ENCODE results near the gene USP20. TPM values are rescaled to one million over a fixed set of nuclear protein-coding genes. Genes with fewer than 3 reads are reported as not detected.

Gene USP20
- total RNA-seq, 3 donors from 2014 or later (not counting 1 experiment from before 2014, with no cell fraction given) = 66.8 to 86.1 (median 80.3) TPM

DNA sequence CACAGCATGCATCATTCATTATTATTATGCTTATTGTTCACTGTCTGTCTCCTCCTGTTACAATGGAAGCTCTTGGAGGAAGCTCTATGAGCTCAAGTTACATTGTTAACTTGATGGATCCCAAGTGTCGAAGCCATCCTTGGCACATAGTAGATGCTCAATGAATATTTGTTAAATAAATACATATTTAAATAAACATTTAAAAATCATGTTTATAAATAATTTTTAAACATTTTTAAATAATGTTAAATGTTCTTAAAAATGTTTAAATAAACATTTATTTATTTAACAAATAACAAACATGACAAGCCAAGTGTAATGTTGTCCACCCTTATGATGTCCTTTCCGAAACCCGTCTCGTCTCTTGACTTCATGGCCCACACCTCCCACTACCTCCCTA is 69.5 kb downstream of the USP20 start:
- no peak for DNase-seq
- no peak overlapping the region for H3K4me3 ChIP-seq (ENCODE audit: low read length)
- no peak overlapping the region for H3K4me3 Mint-ChIP-seq
- ATAC-seq = no peak
- H3K36me3 ChIP-seq (ENCODE audit: control insufficient read depth, insufficient read depth, low read length) = peaks cover 71% of the 10 kb centered on the region
- no peaks in the 10 kb centered on the region for H3K9me3 Mint-ChIP-seq
- intact Hi-C loops (cut with micrococcal nuclease) = no loop called here
- no peaks in the 10 kb centered on the region for H3K27me3 ChIP-seq (ENCODE audit: control insufficient read depth, insufficient read depth, low read length)
- WGBS (ENCODE audit: insufficient coverage) = 100% methylated on average over 3 of the region's 4 CpGs
- TF ChIP-seq, protein P1, sequence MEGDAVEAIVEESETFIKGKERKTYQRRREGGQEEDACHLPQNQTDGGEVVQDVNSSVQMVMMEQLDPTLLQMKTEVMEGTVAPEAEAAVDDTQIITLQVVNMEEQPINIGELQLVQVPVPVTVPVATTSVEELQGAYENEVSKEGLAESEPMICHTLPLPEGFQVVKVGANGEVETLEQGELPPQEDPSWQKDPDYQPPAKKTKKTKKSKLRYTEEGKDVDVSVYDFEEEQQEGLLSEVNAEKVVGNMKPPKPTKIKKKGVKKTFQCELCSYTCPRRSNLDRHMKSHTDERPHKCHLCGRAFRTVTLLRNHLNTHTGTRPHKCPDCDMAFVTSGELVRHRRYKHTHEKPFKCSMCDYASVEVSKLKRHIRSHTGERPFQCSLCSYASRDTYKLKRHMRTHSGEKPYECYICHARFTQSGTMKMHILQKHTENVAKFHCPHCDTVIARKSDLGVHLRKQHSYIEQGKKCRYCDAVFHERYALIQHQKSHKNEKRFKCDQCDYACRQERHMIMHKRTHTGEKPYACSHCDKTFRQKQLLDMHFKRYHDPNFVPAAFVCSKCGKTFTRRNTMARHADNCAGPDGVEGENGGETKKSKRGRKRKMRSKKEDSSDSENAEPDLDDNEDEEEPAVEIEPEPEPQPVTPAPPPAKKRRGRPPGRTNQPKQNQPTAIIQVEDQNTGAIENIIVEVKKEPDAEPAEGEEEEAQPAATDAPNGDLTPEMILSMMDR (IDR thresholded peaks at IDR 0.05) = no peak
- no peaks in the 10 kb centered on the region for H3K4me1 ChIP-seq (ENCODE audit: control insufficient read depth, insufficient read depth, low read length)
- no peaks in the 10 kb centered on the region for H3K9me3 ChIP-seq (ENCODE audit: control insufficient read depth, insufficient read depth, low read length)
- no peaks in the 10 kb centered on the region for H3K27me3 Mint-ChIP-seq (ENCODE audit: low read depth in 2 of 2)
- H3K36me3 Mint-ChIP-seq = peaks cover 22% of the 10 kb centered on the region
- H3K27ac Mint-ChIP-seq = peak overlapping the region; percentile 18 to 44
- peaks cover 0 to 5% of the 10 kb centered on the region in 2 donors for H3K4me1 Mint-ChIP-seq
- no peak overlapping the region for H3K27ac ChIP-seq (ENCODE audit: low read length)

GRCh38 chr9:129906298-129906697 is 71.0 kb downstream of the USP20 start:
- Mint-ChIP-seq H3K9me3 (no peaks in the 10 kb centered on the region), H3K27me3 (ENCODE audit: low read depth in 2 of 2) (no peaks in the 10 kb centered on the region), H3K27ac (peak overlapping the region; percentile 39 to 60), H3K36me3 (peaks cover 22% of the 10 kb centered on the region), H3K4me1 (peaks cover 7 to 13% of the 10 kb centered on the region in 2 donors), H3K4me3 (no peak overlapping the region)
- no peak overlapping the region for H3K27ac ChIP-seq (ENCODE audit: low read length)
- DNase-seq (no peak), ATAC-seq (no peak)
- no peaks in the 10 kb centered on the region for H3K4me1 ChIP-seq (ENCODE audit: control insufficient read depth, insufficient read depth, low read length)
- H3K9me3 ChIP-seq (ENCODE audit: control insufficient read depth, insufficient read depth, low read length) = no peaks in the 10 kb centered on the region
- H3K4me3 ChIP-seq (ENCODE audit: low read length) = no peak overlapping the region
- WGBS (ENCODE audit: insufficient coverage) = 97% methylated on average over 4 of the region's 4 CpGs
- peaks cover 68% of the 10 kb centered on the region for H3K36me3 ChIP-seq (ENCODE audit: control insufficient read depth, insufficient read depth, low read length)
- H3K27me3 ChIP-seq (ENCODE audit: control insufficient read depth, insufficient read depth, low read length) = no peaks in the 10 kb centered on the region
- intact Hi-C loops (cut with micrococcal nuclease) = no loop called here
- TF ChIP-seq, protein P1 (IDR thresholded peaks at IDR 0.05) = no peak

DNA sequence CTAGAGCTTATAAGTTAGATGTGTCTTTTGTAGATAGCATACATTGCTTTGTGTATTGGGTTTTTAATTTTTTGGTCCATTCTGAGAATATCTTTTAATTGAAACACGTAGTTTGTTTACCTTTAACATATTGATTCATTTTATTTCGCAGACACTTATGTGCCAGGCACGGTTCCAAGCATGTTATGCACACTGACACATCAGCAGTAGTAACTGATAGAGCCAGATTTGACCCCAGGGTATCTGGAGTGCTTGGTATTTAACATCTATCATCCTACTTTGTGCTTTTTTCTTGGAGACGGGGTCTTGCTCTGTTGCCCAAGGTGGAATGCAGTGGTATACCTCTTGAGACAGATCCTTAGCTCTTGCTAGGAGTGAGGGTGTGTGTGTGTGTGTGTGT is 71.9 kb downstream of the USP20 start:
- 97% methylated on average over 4 of the region's 4 CpGs for WGBS (ENCODE audit: insufficient coverage)
- H3K27me3 Mint-ChIP-seq (ENCODE audit: low read depth in 2 of 2) = no peaks in the 10 kb centered on the region
- peaks cover 60% of the 10 kb centered on the region for H3K36me3 ChIP-seq (ENCODE audit: control insufficient read depth, insufficient read depth, low read length)
- H3K4me3 Mint-ChIP-seq = no peak overlapping the region
- H3K9me3 ChIP-seq (ENCODE audit: control insufficient read depth, insufficient read depth, low read length) = no peaks in the 10 kb centered on the region
- peaks cover 22% of the 10 kb centered on the region for H3K36me3 Mint-ChIP-seq
- H3K4me3 ChIP-seq (ENCODE audit: low read length) = no peak overlapping the region
- DNase-seq = no peak
- H3K9me3 Mint-ChIP-seq = no peaks in the 10 kb centered on the region
- intact Hi-C loops (cut with micrococcal nuclease) = no loop called here
- H3K4me1 Mint-ChIP-seq = peaks cover 7 to 13% of the 10 kb centered on the region in 2 donors
- TF ChIP-seq, protein P1 (IDR thresholded peaks at IDR 0.05) = no peak
- no peaks in the 10 kb centered on the region for H3K4me1 ChIP-seq (ENCODE audit: control insufficient read depth, insufficient read depth, low read length)
- H3K27me3 ChIP-seq (ENCODE audit: control insufficient read depth, insufficient read depth, low read length) = no peaks in the 10 kb centered on the region
- no peak for ATAC-seq
- H3K27ac Mint-ChIP-seq = peak overlapping the region in 1 of 2 donors; percentile 60
- H3K27ac ChIP-seq (ENCODE audit: low read length) = no peak overlapping the region

GRCh38 chr9:129908906-129909305 is 73.6 kb downstream of the USP20 start:
- Histone ChIP-seq H3K27ac (ENCODE audit: low read length) (no peak overlapping the region), H3K9me3 (ENCODE audit: control insufficient read depth, insufficient read depth, low read length) (no peaks in the 10 kb centered on the region), H3K27me3 (ENCODE audit: control insufficient read depth, insufficient read depth, low read length) (no peaks in the 10 kb centered on the region), H3K36me3 (ENCODE audit: control insufficient read depth, insufficient read depth, low read length) (peaks cover 49% of the 10 kb centered on the region), H3K4me1 (ENCODE audit: control insufficient read depth, insufficient read depth, low read length) (no peaks in the 10 kb centered on the region), H3K4me3 (ENCODE audit: low read length) (no peak overlapping the region)
- intact Hi-C loops (cut with micrococcal nuclease) = no loop called here
- Mint-ChIP-seq H3K9me3 (no peaks in the 10 kb centered on the region), H3K27ac (no peak overlapping the region), H3K4me3 (no peak overlapping the region), H3K27me3 (ENCODE audit: low read depth in 2 of 2) (no peaks in the 10 kb centered on the region), H3K4me1 (peaks cover 7 to 13% of the 10 kb centered on the region in 2 donors), H3K36me3 (peaks cover 22% of the 10 kb centered on the region)
- TF ChIP-seq, protein P1 (IDR thresholded peaks at IDR 0.05) = no peak
- DNase-seq (no peak), ATAC-seq (no peak)
- WGBS (ENCODE audit: insufficient coverage) = 100% methylated on average over 2 of the region's 4 CpGs

All from natural killer cell (primary cell).